GM19372 (cell line): Measurements from ENCODE around the gene FOXN1.
"Not testable (repeated sequence)": the region's sequence is repeated elsewhere in the genome, so short reads cannot be mapped to it uniquely, and the experiment has no call there.

Experiments used
- ATAC-seq: cut with Tn5 transposase; IDR thresholded peaks from one replicate; pipeline ENCODE4 v1.9.1; 2021; ENCODE audit warnings: mild to moderate bottlenecking, low read depth, moderate library complexity; ENCODE audit not compliant: unreplicated experiment

FOXN1 gene

GRCh38 chr17:28505986-28506665 lies at the start of gene FOXN1:
TSS of gene FOXN1 (plus strand) at chr17:28506348. CDS start at chr17:28523970, 17,622 bp downstream.
- no peak for ATAC-seq

- ATAC-seq: no peak
Observed at GRCh38 chr17:28457890-28458289, 48.3 kb upstream of the FOXN1 start.

GRCh38 chr17:28458881-28459280 lies 47.3 kb upstream of the FOXN1 start:
- not testable (repeated sequence) for ATAC-seq

- no peak for ATAC-seq
Observed at GRCh38 chr17:28460901-28461300, 45.2 kb upstream of the FOXN1 start.

- ATAC-seq: no peak
Observed at GRCh38 chr17:28466001-28466400, 40.1 kb upstream of the FOXN1 start.

GRCh38 chr17:28466521-28467048 lies 39.6 kb upstream of the FOXN1 start:
- no peak for ATAC-seq

GRCh38 chr17:28467456-28468025 lies 38.6 kb upstream of the FOXN1 start:
- ATAC-seq: no peak

GRCh38 chr17:28468033-28468735 lies 38.0 kb upstream of the FOXN1 start:
- not testable (repeated sequence) for ATAC-seq

GRCh38 chr17:28468781-28469180 lies 37.4 kb upstream of the FOXN1 start:
- no peak for ATAC-seq

GRCh38 chr17:28469376-28469775 lies 36.8 kb upstream of the FOXN1 start:
- no peak for ATAC-seq

GRCh38 chr17:28470266-28470913 lies 35.8 kb upstream of the FOXN1 start:
- ATAC-seq: no peak

GRCh38 chr17:28470914-28471366 lies 35.2 kb upstream of the FOXN1 start:
- ATAC-seq: no peak

GRCh38 chr17:28471531-28472342 lies 34.4 kb upstream of the FOXN1 start:
- ATAC-seq: no peak

- no peak for ATAC-seq
Observed at GRCh38 chr17:28472871-28473497, 33.2 kb upstream of the FOXN1 start.

- no peak for ATAC-seq
Observed at GRCh38 chr17:28473542-28473941, 32.6 kb upstream of the FOXN1 start, which contains the start of gene SLC13A2. TSS of gene SLC13A2 (plus strand) at chr17:28473644. CDS start at chr17:28473713, 69 bp downstream.

- ATAC-seq: no peak
Observed at GRCh38 chr17:28474111-28474531, 32.0 kb upstream of the FOXN1 start.

- ATAC-seq: no peak
Observed at GRCh38 chr17:28475151-28475900, 30.8 kb upstream of the FOXN1 start.

GRCh38 chr17:28476076-28476865 lies 29.9 kb upstream of the FOXN1 start:
- ATAC-seq: no peak
